Ascending aorta (tissue), 2 donors: ENCODE measurements around the gene LRRC75A. TPM values are rescaled to one million over a fixed set of nuclear protein-coding genes. Genes with fewer than 3 reads are reported as not detected.
A peak's percentile ranks its signal among the peaks of the same experiment; 100 is the strongest.

Experiments used
- DNase-seq, 2 donors: peaks; one replicate each; pipeline ENCODE4 v3.0.0-alpha.2; 2019; ENCODE audit warnings: low spot score in 2 of 2
- H3K27ac ChIP-seq, 2 donors: fragments of 200-600 bp; sonication (generic); one replicate each; pipeline ENCODE4 v1.5.1; 2016 to 2017; ENCODE audit warnings: mild to moderate bottlenecking in 1 of 2
- H3K27me3 ChIP-seq: fragments of 200-600 bp; sonication (generic); one replicate; pipeline ENCODE4 v1.5.1; 2017
- H3K36me3 ChIP-seq, 2 donors: fragments of 200-600 bp; sonication (generic); one replicate each; pipeline ENCODE4 v1.5.1; 2016
- H3K4me1 ChIP-seq, 2 donors: fragments of 200-600 bp; sonication (generic); one replicate each; pipeline ENCODE4 v1.5.1; 2016 to 2017; ENCODE audit warnings: mild to moderate bottlenecking in 1 of 2
- H3K4me3 ChIP-seq, 2 donors: fragments of 200-600 bp; sonication (generic); one replicate each; pipeline ENCODE4 v1.5.1; 2016 to 2017; ENCODE audit warnings: mild to moderate bottlenecking in 1 of 2
- H3K9me3 ChIP-seq, 2 donors: fragments of 200-600 bp; sonication (generic); one replicate each; pipeline ENCODE4 v1.5.1; 2016
- CTCF ChIP-seq, 3 experiments: fragments of 200-600 bp in 2 of 3; fragments of 450-650 bp in 1 of 3; sonication (generic) in 2 of 3; IDR thresholded peaks; one replicate each; pipeline ENCODE4 v1.5.1; 2016 to 2019; ENCODE audit warnings: antibody characterized with exemption in 3 of 3, mild to moderate bottlenecking in 1 of 3, moderate library complexity in 1 of 3
- intact Hi-C: fragments of 100-400 bp; cut with DNase I; formaldehyde crosslinking; loops from one replicate; pipeline ENCODE4 v1.15.1; 2023
- total RNA-seq: library from RNA; depleted of rRNA; stranded (reverse); fragments of >200 nt; gene quantifications from one replicate; pipeline ENCODE4 v1.1.0, GENCODE V29; 2016

Gene LRRC75A
- total RNA-seq, 1 donor from 2014 or later, result 1.2 TPM

- H3K27ac ChIP-seq, result no peak overlapping the region
- intact Hi-C loops, result no loop called here
- no peaks in the 10 kb centered on the region for H3K27me3 ChIP-seq
- peaks cover 0 to 3% of the 10 kb centered on the region in 2 donors for H3K36me3 ChIP-seq
- no peak for TF ChIP-seq CTCF (IDR thresholded peaks at IDR 0.05)
- H3K4me1 ChIP-seq, result no peaks in the 10 kb centered on the region
- H3K4me3 ChIP-seq, result no peak overlapping the region
- H3K9me3 ChIP-seq, result no peaks in the 10 kb centered on the region
- DNase-seq, result no peak
These were observed 60.0 kb downstream of the LRRC75A start for GRCh38 chr17:16432017-16432416.

GRCh38 chr17:16430650-16431049 is 61.3 kb downstream of the LRRC75A start:
- Histone ChIP-seq H3K27me3 (no peaks in the 10 kb centered on the region), H3K9me3 (no peaks in the 10 kb centered on the region), H3K4me3 (no peak overlapping the region), H3K4me1 (no peaks in the 10 kb centered on the region), H3K36me3 (peaks cover 0 to 3% of the 10 kb centered on the region in 2 donors), H3K27ac (no peak overlapping the region)
- DNase-seq, result no peak
- intact Hi-C loops, result no loop called here
- TF ChIP-seq CTCF (IDR thresholded peaks at IDR 0.05), result no peak

DNA sequence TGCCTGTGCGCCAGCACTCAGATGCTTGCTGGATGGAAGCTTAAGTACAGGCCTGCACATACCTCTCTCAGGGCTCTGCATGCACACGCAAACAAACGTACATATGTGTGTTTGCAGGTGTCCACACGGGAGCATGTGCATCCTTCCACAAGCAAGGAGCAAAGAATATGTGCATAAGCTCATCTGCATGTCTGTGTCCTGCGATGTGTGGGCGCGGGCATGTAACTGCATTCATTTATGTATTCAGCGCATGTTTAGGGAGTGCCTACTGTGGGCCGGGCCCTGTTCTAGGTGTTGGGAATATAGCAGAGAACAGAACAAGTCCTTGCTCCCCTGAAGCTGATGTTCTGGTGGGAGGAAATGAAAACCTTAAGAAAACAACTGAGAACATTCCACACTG is 62.9 kb downstream of the LRRC75A start:
- no peak for TF ChIP-seq CTCF (IDR thresholded peaks at IDR 0.05)
- DNase-seq, result no peak
- Histone ChIP-seq H3K27me3 (no peaks in the 10 kb centered on the region), H3K4me3 (no peak overlapping the region), H3K9me3 (no peaks in the 10 kb centered on the region), H3K27ac (no peak overlapping the region), H3K36me3 (peaks cover 0 to 3% of the 10 kb centered on the region in 2 donors), H3K4me1 (no peaks in the 10 kb centered on the region)
- intact Hi-C loops, result no loop called here

GRCh38 chr17:16428098-16428882 is 63.7 kb downstream of the LRRC75A start:
- TF ChIP-seq CTCF (IDR thresholded peaks at IDR 0.05), result peak in 1 of 3 experiments; percentile 29
- intact Hi-C loops, result no loop called here
- no peak overlapping the region for H3K27ac ChIP-seq
- H3K36me3 ChIP-seq, result peaks cover 3% of the 10 kb centered on the region in 2 donors
- DNase-seq, result no peak
- H3K27me3 ChIP-seq, result no peaks in the 10 kb centered on the region
- H3K4me1 ChIP-seq, result no peaks in the 10 kb centered on the region
- no peaks in the 10 kb centered on the region for H3K9me3 ChIP-seq
- no peak overlapping the region for H3K4me3 ChIP-seq

GRCh38 chr17:16427020-16427419 is 65.0 kb downstream of the LRRC75A start:
- H3K9me3 ChIP-seq, result no peaks in the 10 kb centered on the region
- H3K36me3 ChIP-seq, result peaks cover 3 to 6% of the 10 kb centered on the region in 2 donors
- H3K27me3 ChIP-seq, result no peaks in the 10 kb centered on the region
- intact Hi-C loops, result no loop called here
- no peak overlapping the region for H3K27ac ChIP-seq
- no peak overlapping the region for H3K4me3 ChIP-seq
- no peaks in the 10 kb centered on the region for H3K4me1 ChIP-seq
- DNase-seq, result no peak
- TF ChIP-seq CTCF (IDR thresholded peaks at IDR 0.05), result no peak
